GM18520 (cell line): ENCODE measurements around the gene MGAT5.
A peak's percentile ranks its signal among the peaks of the same experiment; 100 is the strongest.

Experiments used
- ATAC-seq: cut with Tn5 transposase; IDR thresholded peaks from one replicate; pipeline ENCODE4 v1.9.1; 2021; ENCODE audit not compliant: unreplicated experiment

MGAT5 gene

GRCh38 chr2:134253117-134253704, 661 bp upstream of the MGAT5 start:
- ATAC-seq = peak; percentile 55

GRCh38 chr2:134254824-134255223, 952 bp downstream of the MGAT5 start:
- no peak for ATAC-seq

GRCh38 chr2:134256956-134257355, 3.1 kb downstream of the MGAT5 start:
- no peak for ATAC-seq

DNA sequence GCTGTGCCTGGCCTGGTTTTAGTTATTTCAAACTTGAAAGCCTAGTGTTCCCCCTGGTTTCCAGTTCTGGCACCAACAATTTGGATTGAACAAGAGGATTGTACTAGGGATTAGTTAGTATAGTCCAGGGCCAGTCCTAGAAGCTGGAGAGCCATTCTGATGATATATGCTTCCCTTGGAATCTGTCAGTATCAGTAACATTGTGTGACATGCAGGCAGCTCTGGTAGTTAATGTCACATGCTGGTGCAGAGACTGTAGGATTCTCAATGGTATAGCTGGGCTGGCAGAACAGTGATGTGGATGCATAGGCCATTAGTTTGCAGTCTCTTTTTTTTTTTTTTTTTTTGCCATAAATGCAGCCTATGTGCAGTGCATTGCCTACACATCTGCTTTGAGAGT, 3.6 kb downstream of the MGAT5 start:
- ATAC-seq = no peak

DNA sequence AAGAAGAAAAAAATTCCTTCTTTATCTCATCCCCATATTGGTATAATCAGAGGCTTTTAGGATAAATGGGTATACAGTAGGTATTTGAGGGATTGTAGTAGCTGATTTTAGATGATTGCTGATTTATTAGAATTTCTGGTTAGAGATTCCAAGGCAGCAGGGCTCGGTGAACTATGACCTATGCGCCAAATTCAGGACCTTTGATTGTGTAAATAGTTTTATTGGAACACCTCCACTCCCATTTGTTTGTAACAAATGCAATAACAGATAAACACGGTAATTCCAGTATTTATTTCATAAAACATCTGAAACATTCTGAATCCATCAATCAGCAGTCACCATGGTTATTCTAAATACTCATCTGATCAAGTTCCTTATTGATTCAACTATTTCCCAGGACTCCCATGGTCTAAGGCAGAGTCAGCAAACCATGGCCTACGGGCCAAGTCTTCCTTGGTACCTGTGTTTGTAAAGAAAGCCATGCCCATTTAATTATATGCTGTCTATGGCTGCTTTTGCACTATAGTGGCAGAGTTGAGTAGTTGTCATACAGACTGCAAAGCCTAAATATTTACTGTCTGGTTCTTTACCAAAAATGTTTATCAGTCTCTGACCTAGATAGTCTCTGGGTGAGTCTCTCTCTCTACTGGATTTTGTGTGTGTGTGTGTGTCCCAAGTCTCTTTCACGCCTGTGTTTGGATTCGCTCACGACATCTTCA, 4.3 kb downstream of the MGAT5 start:
- no peak for ATAC-seq

- ATAC-seq = no peak
Measured at GRCh38 chr2:134258684-134259388, 5.0 kb downstream of the MGAT5 start.

GRCh38 chr2:134259571-134259970, 5.7 kb downstream of the MGAT5 start:
- no peak for ATAC-seq

DNA sequence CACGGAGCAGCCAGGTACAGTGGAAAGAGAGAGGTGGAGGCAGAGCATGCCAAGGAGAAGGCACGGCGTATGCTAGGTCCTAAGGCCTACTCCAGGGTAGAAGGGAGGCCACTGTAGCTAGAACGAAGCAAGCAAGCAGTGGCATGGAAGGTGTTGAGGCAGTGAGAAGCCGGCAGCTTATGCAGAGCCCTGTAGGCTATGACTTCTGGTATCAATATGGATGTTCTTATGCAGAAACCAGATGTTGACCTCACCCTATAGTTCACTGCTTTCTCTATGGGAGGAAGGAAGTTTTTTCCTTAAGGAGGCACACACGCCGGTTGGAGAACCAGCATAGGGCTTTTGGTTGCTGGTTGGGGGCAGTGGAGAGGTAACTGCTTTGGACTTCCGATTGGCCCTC, 6.1 kb downstream of the MGAT5 start:
- ATAC-seq = no peak

DNA sequence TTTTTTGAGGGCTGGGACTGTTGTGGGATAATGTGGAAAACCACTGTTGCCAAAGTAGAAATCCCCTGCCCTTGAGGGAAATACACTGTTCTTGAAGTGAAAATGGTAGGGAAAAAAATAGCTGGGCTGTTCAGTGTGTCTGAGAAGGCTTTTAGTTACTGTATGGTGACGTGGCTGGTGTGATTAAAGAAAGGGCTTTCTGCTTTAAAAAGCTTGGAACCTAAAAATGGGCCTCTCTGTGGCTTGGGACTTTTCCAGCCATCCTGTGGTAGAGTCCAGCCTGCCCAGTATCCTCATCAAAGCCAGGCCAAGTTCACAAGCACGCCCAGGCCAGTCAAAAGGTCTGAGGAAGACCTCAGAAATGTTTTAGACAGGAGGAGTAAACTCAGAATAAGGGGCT, 6.8 kb downstream of the MGAT5 start:
- ATAC-seq = no peak

DNA sequence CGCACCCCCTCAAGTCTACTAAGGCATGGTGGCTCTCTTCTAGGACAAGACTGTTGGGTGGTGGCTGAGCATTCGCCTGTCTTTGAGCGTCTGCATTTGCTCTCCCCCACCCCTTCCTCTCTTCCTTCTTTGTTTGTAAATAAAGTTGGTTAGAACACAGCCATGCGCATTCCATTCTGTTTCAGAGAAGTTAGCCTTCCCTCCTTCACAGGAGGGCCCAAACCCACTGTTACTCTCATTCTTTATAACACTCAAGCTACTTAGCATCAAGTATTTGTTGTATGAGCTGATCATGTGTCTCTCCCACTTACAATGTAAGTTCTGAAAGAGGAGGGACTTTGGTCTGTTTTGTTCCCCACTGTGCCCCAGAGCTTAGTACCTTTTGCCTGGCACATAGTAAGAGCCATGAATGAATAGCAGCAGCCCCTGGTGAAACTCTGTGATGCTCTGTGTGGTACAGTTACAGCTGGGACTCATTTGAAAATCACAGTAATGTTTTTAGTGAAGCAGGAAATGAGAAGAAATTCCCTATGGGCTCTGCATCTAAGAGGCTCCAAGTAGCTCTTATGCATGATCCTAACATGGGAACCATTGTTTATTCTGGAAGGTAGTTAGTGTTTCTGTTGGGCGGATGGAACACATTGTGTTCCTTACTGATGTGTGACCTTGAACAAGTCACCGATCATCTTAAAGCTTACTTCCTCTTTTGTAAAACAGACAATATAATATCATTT, 7.7 kb downstream of the MGAT5 start:
- peak; percentile 44 for ATAC-seq

DNA sequence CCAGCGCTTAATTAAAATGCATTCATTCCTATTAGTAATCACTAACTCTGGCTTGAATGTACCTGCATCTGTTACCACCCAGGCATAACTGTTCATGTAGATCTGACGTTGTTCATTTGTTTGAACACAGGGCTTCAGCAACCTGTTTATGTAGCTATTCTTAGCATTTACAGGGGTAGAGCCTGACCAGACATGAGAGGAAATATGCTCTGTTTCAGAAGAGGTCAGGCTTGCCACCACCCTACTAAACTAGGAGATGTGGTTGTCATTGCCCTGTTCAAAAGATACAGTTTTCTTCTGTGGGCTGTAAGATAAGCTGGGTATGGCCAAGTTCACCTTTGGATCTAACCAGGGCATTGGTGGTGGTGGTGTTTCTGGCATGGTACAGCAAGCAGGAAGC, 8.8 kb downstream of the MGAT5 start:
- ATAC-seq = no peak

GRCh38 chr2:134268265-134268664, 14.4 kb downstream of the MGAT5 start:
- no peak for ATAC-seq

DNA sequence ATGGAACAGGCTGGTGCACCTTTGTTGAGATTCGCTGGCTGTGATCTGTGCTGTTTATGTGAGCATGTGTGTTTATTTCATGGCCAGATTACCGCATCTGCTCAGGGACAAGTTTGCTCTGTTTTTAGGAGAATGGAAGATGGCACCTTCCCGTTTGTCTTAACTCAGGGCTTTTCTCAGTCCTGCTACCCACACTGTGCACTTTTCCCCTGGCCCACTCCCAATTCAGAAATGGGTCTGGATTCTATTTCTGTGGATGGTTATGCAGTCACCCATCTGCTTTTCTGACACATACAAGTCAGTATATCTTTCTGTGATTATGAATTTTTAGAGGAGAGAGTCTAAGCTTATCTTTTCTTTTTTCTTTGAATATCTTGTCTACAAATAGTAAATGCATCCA, 15.4 kb downstream of the MGAT5 start:
- ATAC-seq = no peak

DNA sequence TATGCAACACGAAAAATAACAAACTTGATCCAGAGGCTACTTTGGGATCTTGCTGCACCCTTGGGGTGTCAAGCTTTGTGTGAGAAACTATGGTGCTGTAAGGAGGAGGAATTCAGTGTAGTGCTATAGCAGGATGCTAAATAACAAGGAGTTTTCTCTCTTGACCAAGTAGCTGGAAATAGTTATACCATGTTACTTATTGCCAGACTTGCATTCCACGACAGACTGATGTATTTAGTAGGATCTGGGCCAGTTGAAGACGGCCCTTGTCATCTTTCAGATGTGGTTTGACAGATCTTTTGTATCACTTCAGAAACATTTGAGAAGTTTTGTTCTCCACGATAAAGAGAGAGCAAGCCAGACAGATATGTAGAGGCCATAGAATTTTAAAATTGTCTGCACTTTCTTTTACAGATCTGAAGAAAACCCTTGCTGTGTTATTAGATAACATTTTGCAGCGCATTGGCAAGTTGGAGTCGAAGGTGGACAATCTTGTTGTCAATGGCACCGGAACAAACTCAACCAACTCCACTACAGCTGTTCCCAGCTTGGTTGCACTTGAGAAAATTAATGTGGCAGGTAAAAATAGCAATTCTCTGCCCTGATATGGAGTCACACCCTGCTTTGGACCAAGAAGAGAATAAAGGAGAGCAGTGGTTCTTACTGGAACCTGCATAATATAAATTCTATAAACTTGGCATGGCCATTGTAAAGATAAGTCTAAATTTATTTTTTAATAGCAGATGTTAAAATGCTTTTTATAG, 16.3 kb downstream of the MGAT5 start:
- ATAC-seq = no peak

GRCh38 chr2:134271758-134272157, 17.9 kb downstream of the MGAT5 start:
- no peak for ATAC-seq

GRCh38 chr2:134272806-134273205, 18.9 kb downstream of the MGAT5 start:
- no peak for ATAC-seq

DNA sequence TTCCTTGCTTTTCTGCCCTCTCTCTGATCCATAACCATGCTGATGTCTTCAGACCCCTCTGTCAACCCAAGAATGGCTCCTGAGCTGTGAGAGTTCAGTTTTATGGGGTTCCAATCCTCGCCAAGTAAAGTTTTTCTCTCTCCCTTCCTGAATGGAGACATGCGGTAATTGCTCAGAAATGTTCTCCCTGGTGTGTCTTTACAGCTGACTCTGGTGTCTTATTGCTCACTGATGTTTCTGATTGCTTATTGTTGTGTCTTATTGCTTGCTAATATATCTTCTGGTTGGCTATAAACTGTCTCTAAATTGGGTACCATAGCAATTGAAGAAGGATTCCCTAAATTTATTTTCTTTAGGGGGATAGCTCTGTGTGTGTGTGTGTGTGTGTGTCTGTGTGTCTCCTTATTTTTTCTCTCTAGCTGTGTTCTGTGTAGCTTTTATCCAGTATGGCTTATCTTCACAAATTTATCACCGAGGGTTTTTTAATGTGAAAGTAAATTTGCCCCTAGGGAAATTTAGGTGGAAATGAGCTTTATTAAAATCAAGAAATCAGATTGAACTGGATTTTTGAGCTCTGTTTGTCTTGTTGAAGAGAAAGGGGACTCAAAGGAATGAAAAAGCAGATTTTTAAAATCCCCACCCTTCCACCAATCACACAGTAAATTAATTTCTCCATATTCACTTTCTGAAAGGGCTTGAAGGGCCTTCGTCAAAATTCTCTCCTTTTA, 19.5 kb downstream of the MGAT5 start:
- ATAC-seq = no peak

- no peak for ATAC-seq
Measured at GRCh38 chr2:134274121-134274520, 20.2 kb downstream of the MGAT5 start.

- peak; percentile 93 for ATAC-seq
Measured at GRCh38 chr2:134275058-134275862, 21.4 kb downstream of the MGAT5 start.
